Right lobe of liver (tissue), 4 donors: ENCODE results near the gene RUVBL2.

Source experiments
- CTCF ChIP-seq, 4 donors: fragments of 200-600 bp in 3 of 4; fragments of 450-650 bp in 1 of 4; IDR thresholded peaks; one replicate each; pipeline versions ENCODE4 v1.5.1 to v1.8.0; 2016 to 2022; ENCODE audit warnings: antibody characterized with exemption in 4 of 4, mild to moderate bottlenecking in 2 of 4
- POLR2A ChIP-seq: fragments of 450-650 bp; IDR thresholded peaks from one replicate; pipeline ENCODE4 v1.6.1; 2017; ENCODE audit warnings: antibody characterized with exemption, mild to moderate bottlenecking
- donor health status: DM: no; HTN: no; CAD: no.
- donor health status: DM: no; HTN: no; CAD: no.
- donor health status: DM: no; HTN: yes; CAD: no.

DNA sequence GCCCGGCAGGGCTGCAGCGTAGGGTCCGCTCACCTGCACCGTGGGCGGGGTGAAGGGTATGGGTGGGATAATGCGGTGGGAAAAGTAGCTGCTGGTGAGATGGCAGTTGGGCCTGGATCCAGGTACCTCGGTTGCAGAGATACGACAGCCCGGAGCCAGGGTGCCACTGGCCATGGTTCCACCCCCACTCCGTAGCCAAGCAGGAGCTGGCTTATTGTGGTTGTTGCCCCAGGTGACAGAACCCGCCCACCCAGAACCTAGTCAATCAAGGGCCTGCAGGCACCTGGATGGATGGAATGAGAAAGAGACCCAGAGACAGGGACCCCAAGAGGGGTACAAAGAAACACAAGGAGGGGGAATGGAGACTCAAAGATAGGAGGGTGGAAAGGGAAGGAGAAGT lies 26.7 kb downstream of the RUVBL2 start:
- TF ChIP-seq CTCF (IDR thresholded peaks at IDR 0.05) (no peak), POLR2A (no peak)
